OCI-LY7 (cell line): ENCODE measurements around the gene NRN1L. TPM values are rescaled to one million over a fixed set of nuclear protein-coding genes. Genes with fewer than 3 reads are reported as not detected.

Experiments
- BruUV-seq: library from RNA; stranded (reverse); fragments of 400-500 nt; replicated peaks from 2 replicates; lab custom pipeline; 2021; lab: Mats Ljungman, UMichigan
- CTCF ChIA-PET: fragments of 300-600 bp; sonication (Branson Sonifier 250); formaldehyde crosslinking; loops from one replicate; lab custom pipeline; 2022; ENCODE audit warnings: antibody characterized with exemption; ENCODE audit not compliant: unreplicated experiment; lab: Charles Lee
- POLR2A ChIA-PET: fragments of 300-600 bp; sonication (Branson Sonifier 250); formaldehyde crosslinking; loops from one replicate; lab custom pipeline; 2022; ENCODE audit warnings: antibody characterized with exemption; lab: Charles Lee
- DNase-seq: peaks from one replicate; pipeline ENCODE4 v3.0.0-alpha.2; 2015; ENCODE audit warnings: low spot score
- H2AFZ ChIP-seq: fragments of 200-600 bp; sonication (generic), shearing (Covaris generic); 2 replicates; pipeline ENCODE4 v1.6.1; 2014; ENCODE audit warnings: mild to moderate bottlenecking, antibody characterized with exemption, low read length, moderate library complexity
- H3K27ac ChIP-seq: fragments of 200-600 bp; sonication (generic); 2 replicates; pipeline ENCODE4 v1.5.1; 2014; ENCODE audit warnings: mixed run types, low read depth, mild to moderate bottlenecking, moderate library complexity, low read length, inconsistent platforms; ENCODE audit not compliant: poor library complexity, severe bottlenecking
- H3K36me3 ChIP-seq: fragments of 200-600 bp; sonication (generic); 2 replicates; pipeline ENCODE4 v1.6.1; 2014; ENCODE audit warnings: mild to moderate bottlenecking, antibody characterized with exemption, low read length, moderate library complexity, mixed read lengths; ENCODE audit not compliant: insufficient read depth
- H3K4me1 ChIP-seq: fragments of 200-600 bp; sonication (generic); 2 replicates; pipeline ENCODE4 v1.5.1; 2014; ENCODE audit warnings: mild to moderate bottlenecking, low read length; ENCODE audit not compliant: insufficient read depth, poor library complexity, severe bottlenecking
- H3K4me2 ChIP-seq: fragments of 200-600 bp; sonication (generic); 2 replicates; pipeline ENCODE4 v1.6.1; 2014; ENCODE audit warnings: mild to moderate bottlenecking, low read length
- H3K4me3 ChIP-seq: fragments of 200-600 bp; sonication (generic); 2 replicates; pipeline ENCODE4 v1.5.1; 2014; ENCODE audit warnings: mild to moderate bottlenecking, low read depth, low read length; ENCODE audit not compliant: poor library complexity, severe bottlenecking
- H3K79me2 ChIP-seq: fragments of 200-600 bp; sonication (generic); 2 replicates; pipeline ENCODE4 v1.6.1; 2016; ENCODE audit warnings: low read depth, mild to moderate bottlenecking, low read length, moderate library complexity, mixed read lengths; ENCODE audit not compliant: insufficient read depth
- H3K9me2 ChIP-seq: fragments of 200-600 bp; sonication (generic); 2 replicates; pipeline ENCODE4 v1.6.1; 2016; ENCODE audit warnings: mild to moderate bottlenecking, low read length, mixed read lengths; ENCODE audit not compliant: insufficient read depth
- H3K9me3 ChIP-seq: fragments of 200-600 bp; sonication (generic); 2 replicates; pipeline ENCODE4 v1.6.1; 2014; ENCODE audit warnings: mild to moderate bottlenecking, mixed run types, low read length, mixed read lengths
- H4K20me1 ChIP-seq: fragments of 200-600 bp; sonication (generic); 2 replicates; pipeline ENCODE4 v1.6.1; 2014; ENCODE audit warnings: mild to moderate bottlenecking, antibody characterized with exemption, low read length, moderate library complexity, mixed read lengths; ENCODE audit not compliant: insufficient read depth
- CTCF ChIP-seq: fragments of 200-600 bp; sonication (generic); conservative IDR thresholded peaks from 2 replicates; pipeline ENCODE4 v1.5.1; 2014; ENCODE audit warnings: mild to moderate bottlenecking, antibody characterized with exemption, low read length, moderate library complexity, mixed read lengths
- EZH2phosphoT487 ChIP-seq: fragments of 200-600 bp; sonication (generic); IDR thresholded peaks from 2 replicates; pipeline ENCODE4 v1.6.1; 2018; ENCODE audit warnings: low read depth, borderline replicate concordance, mild to moderate bottlenecking, mixed run types, antibody characterized with exemption, low read length, moderate library complexity, mixed read lengths
- intact Hi-C: fragments of 100-400 bp; cut with micrococcal nuclease; formaldehyde crosslinking; loops from one replicate; pipeline ENCODE4 v1.10.0; 2022; ENCODE audit not compliant: unreplicated experiment
- total RNA-seq, 2 experiments: library from RNA; depleted of rRNA in 1 of 2; stranded (reverse); fragments of >200 nt in 1 of 2; shearing (Covaris generic) in 1 of 2; gene quantifications; 2 replicates each; pipeline ENCODE4 v1.2.3, GENCODE V29; 2014 to 2022

Gene NRN1L
- total RNA-seq, 2 experiments from 2014 or later: 0.66 to 0.80 TPM

- peaks cover 4% of the 10 kb centered on the region; the same call in 1 of the 2 replicates for H4K20me1 ChIP-seq
- TF ChIP-seq EZH2phosphoT487 (no peak), CTCF (no peak)
- no peak overlapping the region for H3K4me3 ChIP-seq
- no peaks in the 10 kb centered on the region for H3K79me2 ChIP-seq
- POLR2A ChIA-PET: no interaction called here
- H3K27ac ChIP-seq: no peak overlapping the region
- H3K9me3 ChIP-seq: no peaks in the 10 kb centered on the region
- no peaks in the 10 kb centered on the region for H3K9me2 ChIP-seq
- H3K4me2 ChIP-seq: no peak overlapping the region
- BruUV-seq: no TSS peak
- intact Hi-C loops: loop anchor here (1.0 to 2.0 kb wide), 5 partner anchors 45 to 407 kb away; partner anchors contain the start of gene THAP11
- H3K4me1 ChIP-seq: peaks cover 10% of the 10 kb centered on the region
- H2AFZ ChIP-seq: no peak overlapping the region
- CTCF ChIA-PET: interaction anchor here (0.5 kb wide), 1 partner anchor 45 kb away, joined by 3 read pairs; no protein-coding TSS in a partner anchor
- no peak for DNase-seq
- peaks cover 38% of the 10 kb centered on the region for H3K36me3 ChIP-seq
These were observed 43.5 kb downstream of the NRN1L start for GRCh38 chr16:67928147-67928546.

- Histone ChIP-seq H3K27ac (no peak overlapping the region), H3K36me3 (peaks cover 42% of the 10 kb centered on the region)
- POLR2A ChIA-PET: no interaction called here
These were observed 44.1 kb downstream of the NRN1L start for GRCh38 chr16:67928561-67929364.

More at GRCh38 chr16:67928561-67929364, 44.1 kb downstream of the NRN1L start:
- Histone ChIP-seq H3K9me3 (no peaks in the 10 kb centered on the region), H3K4me3 (no peak overlapping the region), H4K20me1 (peaks cover 4% of the 10 kb centered on the region; the same call in 1 of the 2 replicates), H3K4me1 (peaks cover 10% of the 10 kb centered on the region), H3K9me2 (no peaks in the 10 kb centered on the region), H3K79me2 (no peaks in the 10 kb centered on the region), H2AFZ (no peak overlapping the region), H3K4me2 (no peak overlapping the region)
- DNase-seq: peak; percentile 80
- CTCF ChIA-PET: interaction anchor here (0.5 to 0.9 kb wide), 2 partner anchors 45 to 209 kb away, joined by 3 read pairs; partner anchors contain the start of gene GFOD2
- BruUV-seq: TSS peak; percentile 26
- no peak for TF ChIP-seq EZH2phosphoT487
- TF ChIP-seq CTCF: peak; percentile 90
- intact Hi-C loops: loop anchor here (1.0 to 2.0 kb wide), 5 partner anchors 45 to 407 kb away; partner anchors contain the start of gene THAP11
